Non-pigmented ciliary epithelial cell (primary cell): ENCODE results near the gene NDUFA5.

ENCODE experiments used
- DNase-seq: peaks from one replicate; pipeline ENCODE4 v3.0.0-alpha.2; 2010; ENCODE audit warnings: low read depth

Gene NDUFA5

DNA sequence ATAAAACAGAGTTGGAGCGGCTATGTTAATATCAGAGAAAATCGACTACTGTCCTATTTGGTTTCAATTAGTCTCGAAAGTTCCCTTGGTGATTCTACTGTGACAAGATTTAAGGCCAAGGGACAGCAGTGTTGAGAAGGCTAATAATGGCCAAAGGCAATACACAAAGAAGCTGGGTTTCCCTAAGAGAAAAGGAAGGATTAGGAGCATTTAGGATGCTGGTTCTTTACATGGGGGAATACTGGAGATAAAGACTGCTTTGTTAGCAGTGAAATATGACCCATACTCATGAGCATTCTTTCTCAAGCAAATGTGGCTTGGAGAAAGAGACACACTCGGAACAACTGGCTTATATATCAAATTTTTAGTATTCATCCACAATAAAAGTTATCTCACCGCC, 55.4 kb downstream of the NDUFA5 start:
- DNase-seq, result no peak

DNA sequence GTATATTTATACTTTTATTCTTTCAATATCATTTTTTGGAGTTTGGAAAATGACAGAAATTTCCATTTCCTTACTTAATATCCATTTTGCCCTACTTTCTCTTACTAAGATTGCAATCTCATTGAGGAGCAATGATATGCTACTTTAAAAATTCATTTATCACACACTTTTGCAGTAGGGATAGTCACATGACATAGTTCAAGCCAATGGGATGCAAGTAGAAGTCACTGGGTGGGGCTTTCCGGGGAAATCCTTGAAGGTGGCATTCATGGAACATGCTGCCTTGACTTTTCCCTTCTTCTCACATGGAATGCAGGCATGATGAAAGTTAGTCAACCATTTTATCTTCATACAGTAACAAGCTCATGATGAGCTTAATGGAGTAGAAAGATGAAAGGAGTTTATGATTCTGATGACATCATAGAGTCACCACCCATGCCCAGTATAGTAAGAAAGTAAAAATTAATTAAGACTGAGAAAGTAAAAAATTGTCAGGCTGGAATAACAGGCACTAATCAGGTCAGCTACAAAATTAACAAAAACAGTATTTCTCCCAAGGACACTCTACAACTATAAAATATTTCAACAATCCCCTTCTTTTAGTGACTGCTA, 56.6 kb downstream of the NDUFA5 start:
- no peak for DNase-seq

- peak; percentile 1 for DNase-seq
Measured at GRCh38 chr7:123499211-123499970, 58.2 kb downstream of the NDUFA5 start.

DNA sequence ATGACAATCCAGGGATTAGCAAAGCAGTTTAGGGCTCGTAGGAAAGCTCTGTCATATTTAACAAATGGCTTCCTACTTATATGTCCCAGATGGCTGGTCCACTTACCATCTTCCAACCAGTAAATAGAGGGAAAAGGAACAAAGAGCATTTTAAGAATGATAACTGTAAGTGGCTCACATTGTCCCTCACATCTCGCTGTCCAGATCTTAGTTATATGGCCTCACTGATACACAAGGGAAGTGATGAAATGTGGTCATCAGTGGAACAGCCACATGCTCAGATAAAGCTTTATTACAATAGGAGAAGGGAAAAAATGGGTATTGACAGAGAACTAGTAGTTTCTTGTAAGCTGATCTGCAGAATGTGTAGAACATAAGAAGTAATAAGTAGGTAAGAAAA, 59.0 kb downstream of the NDUFA5 start:
- DNase-seq, result no peak

DNA sequence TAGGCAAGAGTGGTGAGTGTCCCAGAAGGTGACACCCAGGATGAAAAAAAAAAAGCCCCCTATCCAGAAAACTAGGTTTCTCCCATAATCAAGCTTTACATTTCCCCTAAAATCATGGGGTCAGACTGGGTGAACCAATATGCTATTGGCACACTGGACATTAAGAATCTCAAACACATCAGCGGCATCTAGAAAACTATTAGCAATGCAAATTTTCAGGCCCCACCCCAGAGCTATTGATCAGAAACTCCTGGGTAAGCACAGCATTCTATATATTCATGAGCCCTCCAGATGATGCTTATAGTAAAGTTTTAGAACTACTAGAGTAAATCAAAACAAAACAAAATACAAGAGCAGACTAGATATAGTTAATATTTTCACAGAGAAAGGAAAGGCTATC, 59.6 kb downstream of the NDUFA5 start:
- no peak for DNase-seq

GRCh38 chr7:123494193-123494796, 63.3 kb downstream of the NDUFA5 start:
- peak; percentile 3 for DNase-seq

GRCh38 chr7:123492485-123492884, 65.1 kb downstream of the NDUFA5 start:
- no peak for DNase-seq
